ENCODE data around the gene DUSP22.

Gene DUSP22

GRCh38 chr6:353642-354614 lies 61.6 kb downstream of the DUSP22 start:
- H3K79me2 ChIP-seq, result no peaks in the 10 kb centered on the region
- no peaks in the 10 kb centered on the region for H3K4me1 ChIP-seq
- H3K4me2 ChIP-seq (ENCODE audit: low read length), result no peak overlapping the region
- no peak overlapping the region for H3K9ac ChIP-seq
- no peaks in the 10 kb centered on the region for H3K9me3 ChIP-seq (ENCODE audit: control insufficient read depth, low read length)
- no peak overlapping the region for H3K27ac ChIP-seq
- TF ChIP-seq, protein P1, sequence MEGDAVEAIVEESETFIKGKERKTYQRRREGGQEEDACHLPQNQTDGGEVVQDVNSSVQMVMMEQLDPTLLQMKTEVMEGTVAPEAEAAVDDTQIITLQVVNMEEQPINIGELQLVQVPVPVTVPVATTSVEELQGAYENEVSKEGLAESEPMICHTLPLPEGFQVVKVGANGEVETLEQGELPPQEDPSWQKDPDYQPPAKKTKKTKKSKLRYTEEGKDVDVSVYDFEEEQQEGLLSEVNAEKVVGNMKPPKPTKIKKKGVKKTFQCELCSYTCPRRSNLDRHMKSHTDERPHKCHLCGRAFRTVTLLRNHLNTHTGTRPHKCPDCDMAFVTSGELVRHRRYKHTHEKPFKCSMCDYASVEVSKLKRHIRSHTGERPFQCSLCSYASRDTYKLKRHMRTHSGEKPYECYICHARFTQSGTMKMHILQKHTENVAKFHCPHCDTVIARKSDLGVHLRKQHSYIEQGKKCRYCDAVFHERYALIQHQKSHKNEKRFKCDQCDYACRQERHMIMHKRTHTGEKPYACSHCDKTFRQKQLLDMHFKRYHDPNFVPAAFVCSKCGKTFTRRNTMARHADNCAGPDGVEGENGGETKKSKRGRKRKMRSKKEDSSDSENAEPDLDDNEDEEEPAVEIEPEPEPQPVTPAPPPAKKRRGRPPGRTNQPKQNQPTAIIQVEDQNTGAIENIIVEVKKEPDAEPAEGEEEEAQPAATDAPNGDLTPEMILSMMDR (IDR thresholded peaks at IDR 0.05), result no peak
- H3K4me3 ChIP-seq (ENCODE audit: low read depth, low read length), result no peak overlapping the region
- H3K36me3 ChIP-seq (ENCODE audit: control insufficient read depth, insufficient read depth, low read length), result no peaks in the 10 kb centered on the region
- H2AFZ ChIP-seq, result no peak overlapping the region
- no peaks in the 10 kb centered on the region for H3K27me3 ChIP-seq (ENCODE audit: control insufficient read depth, insufficient read depth, low read length)

DNA sequence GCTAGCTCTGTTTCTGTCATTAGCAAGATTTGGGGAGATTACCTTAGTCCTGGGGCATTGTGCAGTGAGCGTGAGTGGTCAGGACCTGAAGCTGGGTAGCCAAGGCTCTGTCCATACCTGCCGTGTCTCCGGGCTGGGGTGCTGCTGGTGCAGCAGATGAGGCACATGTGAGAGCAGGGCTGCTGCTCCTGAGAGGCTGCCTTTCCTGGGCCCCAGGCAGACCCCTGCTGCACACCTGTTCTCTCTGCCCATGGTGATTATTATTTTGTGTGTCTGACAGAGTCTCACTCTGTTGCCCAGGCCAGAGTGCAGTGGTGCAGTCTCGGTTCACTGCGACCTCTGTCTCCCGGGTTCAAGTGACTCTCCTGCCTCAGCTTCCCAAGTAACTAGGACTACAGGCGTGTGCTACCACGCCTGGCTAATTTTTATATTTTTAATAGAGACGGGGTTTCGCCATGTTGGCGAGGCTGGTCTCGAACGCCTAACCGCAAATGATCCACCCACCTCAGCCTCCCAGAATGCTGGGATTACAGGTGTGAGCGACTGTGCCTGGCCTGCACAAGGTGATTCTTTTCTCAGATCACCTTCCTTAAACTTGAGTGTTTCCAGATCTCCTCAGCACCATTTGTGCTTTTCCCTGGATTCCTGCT lies 62.5 kb downstream of the DUSP22 start:
- no peak overlapping the region for H3K27ac ChIP-seq
- H2AFZ ChIP-seq, result no peak overlapping the region
- no peaks in the 10 kb centered on the region for H3K27me3 ChIP-seq (ENCODE audit: control insufficient read depth, insufficient read depth, low read length)

DNA sequence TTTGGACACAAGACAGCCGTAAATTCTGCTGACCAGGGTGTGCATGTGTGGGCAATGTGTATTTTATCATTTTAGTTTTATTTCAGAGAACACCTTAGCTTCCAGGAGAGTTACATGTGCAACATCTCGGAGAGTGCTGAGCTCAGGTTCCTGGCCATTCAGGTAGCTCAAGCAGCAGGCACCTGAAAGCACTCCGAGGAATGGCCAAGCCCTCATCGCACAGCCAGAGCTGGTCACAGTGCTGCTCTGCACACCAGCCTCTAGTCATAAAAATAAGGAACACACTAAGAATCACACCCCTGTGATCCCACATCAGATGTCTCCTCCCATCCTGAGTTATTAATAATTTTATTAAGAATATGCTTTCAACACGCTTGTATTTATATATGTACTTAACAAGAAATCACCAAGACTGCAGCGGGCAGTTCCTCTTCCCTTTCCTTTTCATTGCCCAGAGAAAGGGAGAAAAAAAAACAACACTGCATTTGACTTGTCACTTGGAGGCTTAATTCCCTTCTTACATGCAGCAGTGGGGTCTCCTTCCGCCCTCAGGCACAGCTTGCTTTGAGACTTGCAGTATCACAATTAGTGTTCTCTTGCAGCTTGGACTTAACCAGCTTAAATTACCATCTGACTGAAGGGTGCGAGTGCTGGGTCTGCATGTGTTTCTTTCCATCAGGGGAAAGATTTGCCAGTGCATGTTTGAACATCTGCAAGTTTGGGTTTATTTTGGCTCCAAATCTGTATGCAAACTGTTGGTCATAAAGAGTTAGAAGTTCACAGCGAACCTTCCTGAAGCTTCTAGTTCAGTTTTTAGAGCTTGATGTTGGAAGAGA lies 63.3 kb downstream of the DUSP22 start:
- H3K27ac ChIP-seq, result no peak overlapping the region
- no peaks in the 10 kb centered on the region for H3K79me2 ChIP-seq
- H3K4me3 ChIP-seq (ENCODE audit: low read depth, low read length), result no peak overlapping the region
- H3K36me3 ChIP-seq (ENCODE audit: control insufficient read depth, insufficient read depth, low read length), result no peaks in the 10 kb centered on the region
- H3K4me1 ChIP-seq, result no peaks in the 10 kb centered on the region
- H3K4me2 ChIP-seq (ENCODE audit: low read length), result no peak overlapping the region
- H3K9ac ChIP-seq, result no peak overlapping the region
- TF ChIP-seq, protein P1 (IDR thresholded peaks at IDR 0.05), result no peak
- no peaks in the 10 kb centered on the region for H3K27me3 ChIP-seq (ENCODE audit: control insufficient read depth, insufficient read depth, low read length)
- no peak overlapping the region for H2AFZ ChIP-seq
- no peaks in the 10 kb centered on the region for H3K9me3 ChIP-seq (ENCODE audit: control insufficient read depth, low read length)

More for the DNA sequence above, 62.5 kb downstream of the DUSP22 start:
- Histone ChIP-seq H3K79me2 (no peaks in the 10 kb centered on the region), H3K9ac (no peak overlapping the region), H3K9me3 (ENCODE audit: control insufficient read depth, low read length) (no peaks in the 10 kb centered on the region), H3K36me3 (ENCODE audit: control insufficient read depth, insufficient read depth, low read length) (no peaks in the 10 kb centered on the region), H3K4me2 (ENCODE audit: low read length) (no peak overlapping the region), H3K4me3 (ENCODE audit: low read depth, low read length) (no peak overlapping the region), H3K4me1 (no peaks in the 10 kb centered on the region)
- TF ChIP-seq, protein P1 (IDR thresholded peaks at IDR 0.05), result no peak

DNA sequence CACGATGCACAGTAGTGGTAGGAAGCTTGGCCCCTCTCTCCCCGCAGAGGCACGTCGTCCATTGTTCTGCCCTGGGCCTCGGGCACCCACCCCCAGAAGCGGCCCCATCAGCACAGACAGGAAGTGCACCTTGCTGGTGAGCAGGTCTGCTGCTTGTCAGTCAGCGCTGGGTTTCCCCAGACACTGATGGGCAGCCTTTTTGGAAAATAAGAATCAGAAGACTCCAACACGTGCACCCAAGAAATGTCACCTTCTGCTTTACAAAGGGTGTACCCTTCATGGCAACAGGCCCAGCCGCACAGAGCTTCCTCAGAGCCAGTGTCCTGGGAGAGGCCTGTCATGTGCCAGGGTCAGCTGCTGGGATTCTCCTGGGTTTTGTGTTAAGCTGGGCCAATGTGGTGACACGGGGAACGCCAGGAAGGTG lies 64.6 kb downstream of the DUSP22 start:
- Histone ChIP-seq H3K36me3 (ENCODE audit: control insufficient read depth, insufficient read depth, low read length) (no peaks in the 10 kb centered on the region), H2AFZ (no peak overlapping the region), H3K27ac (no peak overlapping the region), H3K9me3 (ENCODE audit: control insufficient read depth, low read length) (no peaks in the 10 kb centered on the region), H3K9ac (no peak overlapping the region), H3K4me1 (no peaks in the 10 kb centered on the region), H3K4me3 (ENCODE audit: low read depth, low read length) (no peak overlapping the region), H3K27me3 (ENCODE audit: control insufficient read depth, insufficient read depth, low read length) (no peaks in the 10 kb centered on the region), H3K4me2 (ENCODE audit: low read length) (no peak overlapping the region), H3K79me2 (no peaks in the 10 kb centered on the region)
- TF ChIP-seq, protein P1 (IDR thresholded peaks at IDR 0.05), result no peak
